SH-SY5Y (cell line): Measurements from ENCODE around the gene PTPRG.

Source experiments
- GATA2 ChIP-seq: IDR thresholded peaks from 2 replicates; pipeline ENCODE4 v1.6.1; 2011; ENCODE audit warnings: mild to moderate bottlenecking, low read depth, low read length
- GATA3 ChIP-seq: IDR thresholded peaks from 2 replicates; pipeline ENCODE4 v1.6.1; 2011; ENCODE audit warnings: low read depth, mild to moderate bottlenecking, low read length, moderate library complexity

DNA sequence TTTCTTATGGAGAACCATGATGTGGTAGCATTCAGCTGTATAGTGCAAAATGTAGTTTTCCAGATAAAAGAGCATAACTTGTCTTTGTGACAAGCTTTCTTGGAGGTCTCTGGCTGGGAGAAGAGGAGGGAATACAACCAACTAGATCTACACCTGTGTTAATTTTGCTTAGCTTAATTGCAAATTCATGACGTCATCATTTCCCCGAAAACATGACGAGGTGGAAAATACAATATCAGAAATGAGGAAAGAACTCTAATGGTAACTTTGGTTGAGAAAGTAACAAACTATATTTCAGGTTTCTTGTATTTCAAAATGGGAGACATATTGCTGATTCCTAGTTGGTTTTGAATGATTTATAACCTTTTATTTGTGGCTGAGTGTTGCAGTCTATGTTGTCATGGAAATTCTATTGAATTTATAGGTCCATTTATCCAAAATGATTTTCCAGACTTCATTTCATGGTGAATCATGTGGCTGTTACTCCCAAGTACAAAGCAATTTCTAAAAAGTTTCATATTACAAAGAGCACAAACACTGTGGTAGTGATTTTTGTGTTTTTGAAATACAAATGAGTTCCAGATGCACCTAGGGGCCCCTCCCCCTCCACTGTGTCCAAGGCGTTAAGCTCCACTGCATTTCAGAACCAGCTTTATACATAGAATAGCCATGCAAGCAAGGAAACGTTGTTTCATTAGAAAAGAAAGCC, 504.8 kb downstream of the PTPRG start:
- TF ChIP-seq GATA2 (no peak), GATA3 (no peak)
